HCT116 (cell line): ENCODE results near the gene IRF8. TPM values are rescaled to one million over a fixed set of nuclear protein-coding genes. Genes with fewer than 3 reads are reported as not detected.

Experiments
- ATAC-seq: fragments of 200-7000 bp; cut with Tn5 transposase; 2 replicates; pipeline ENCODE4 v1.9.1; 2020; ENCODE audit warnings: mild to moderate bottlenecking, moderate library complexity
- BruUV-seq: library from RNA; stranded (reverse); fragments of 400-500 nt; replicated peaks from 2 replicates; lab custom pipeline; 2021; lab: Mats Ljungman, UMichigan
- CTCF ChIA-PET: fragments of 300-600 bp; sonication (Branson Sonifier 250); formaldehyde crosslinking; loops from one replicate; lab custom pipeline; 2021; ENCODE audit warnings: antibody characterized with exemption; lab: Charles Lee
- POLR2A ChIA-PET: fragments of 300-600, 350-600 bp; sonication (Branson Sonifier 250); formaldehyde crosslinking; loops from one replicate; lab custom pipeline; 2021; ENCODE audit warnings: antibody characterized with exemption; lab: Charles Lee
- RAD21 ChIA-PET, 2 experiments: fragments of 300-600 bp; sonication (Branson Sonifier 250); formaldehyde crosslinking; loops; one replicate each; lab custom pipeline; 2023; ENCODE audit warnings: low total read pairs in 2 of 2; ENCODE audit not compliant: uncharacterized antibody in 2 of 2, unreplicated experiment in 2 of 2, low non-redundant PET in 1 of 2; lab: Charles Lee
- DNase-seq: peaks from one replicate; pipeline ENCODE4 v3.0.0-alpha.2; 2010; ENCODE audit warnings: low read depth, low spot score
- H2AFZ ChIP-seq: fragments of 200-600 bp; shearing (Covaris generic), sonication (generic); 2 replicates; pipeline ENCODE4 v1.6.1; 2017; ENCODE audit warnings: low read depth, mixed run types, mixed read lengths, antibody characterized with exemption, low read length; ENCODE audit not compliant: poor library complexity, severe bottlenecking
- H3K27ac ChIP-seq: 2 replicates; pipeline ENCODE4 v1.5.1; 2012; ENCODE audit warnings: low read depth, low read length
- H3K27me3 ChIP-seq: fragments of 200-600 bp; sonication (generic); 2 replicates; pipeline ENCODE4 v1.6.1; 2016; ENCODE audit warnings: mixed run types, low read length, mixed read lengths; ENCODE audit not compliant: insufficient read depth
- H3K36me3 ChIP-seq, 2 experiments: fragments of 200-500 bp in 1 of 2; fragments of 200-600 bp in 1 of 2; sonication (Bioruptor generic) in 1 of 2; sonication (generic) in 1 of 2; 2 replicates each; pipeline versions ENCODE4 v1.5.1 to v1.6.1; 2014 to 2016; ENCODE audit warnings: low read length in 2 of 2, inconsistent platforms in 1 of 2, mixed read lengths in 1 of 2, mixed run types in 1 of 2; ENCODE audit not compliant: insufficient read depth in 2 of 2, control insufficient read depth in 1 of 2
- H3K4me1 ChIP-seq, 2 experiments: fragments of 200-600 bp in 1 of 2; sonication (generic) in 1 of 2; 2 replicates each; pipeline versions ENCODE4 v1.5.1 to v1.6.1; 2012 to 2017; ENCODE audit warnings: low read length in 2 of 2, inconsistent platforms in 1 of 2, mild to moderate bottlenecking in 1 of 2, mixed read lengths in 1 of 2, mixed run types in 1 of 2, moderate library complexity in 1 of 2; ENCODE audit not compliant: insufficient read depth in 2 of 2, control insufficient read depth in 1 of 2
- H3K4me2 ChIP-seq: fragments of 200-600 bp; sonication (generic); 2 replicates; pipeline ENCODE4 v1.6.1; 2017; ENCODE audit warnings: mixed run types, low read length, mixed read lengths
- H3K4me3 ChIP-seq, 2 experiments: fragments of 200-600 bp in 1 of 2; sonication (generic) in 1 of 2; replicated peaks in 1 of 2; 2 replicates each; pipeline ENCODE4 v1.5.1; 2011 to 2016; ENCODE audit warnings: low read length in 2 of 2, control low read depth in 1 of 2, low read depth in 1 of 2, mild to moderate bottlenecking in 1 of 2, mixed read lengths in 1 of 2, mixed run types in 1 of 2
- H3K79me2 ChIP-seq: fragments of 200-600 bp; sonication (generic); 2 replicates; pipeline ENCODE4 v1.6.1; 2017; ENCODE audit warnings: mild to moderate bottlenecking, mixed run types, low read length, moderate library complexity, mixed read lengths; ENCODE audit not compliant: insufficient read depth
- H3K9ac ChIP-seq: fragments of 200-600 bp; sonication (generic); 2 replicates; pipeline ENCODE4 v1.6.1; 2016; ENCODE audit warnings: low read length, mixed read lengths
- H3K9me2 ChIP-seq: fragments of 200-600 bp; sonication (generic), shearing (Covaris generic); 2 replicates; pipeline ENCODE4 v1.6.1; 2017; ENCODE audit warnings: mixed run types, mild to moderate bottlenecking, moderate library complexity; ENCODE audit not compliant: insufficient read depth
- H3K9me3 ChIP-seq, 2 experiments: fragments of 200-500 bp in 1 of 2; fragments of 200-600 bp in 1 of 2; sonication (Bioruptor generic) in 1 of 2; sonication (generic) in 1 of 2; 2 replicates each; pipeline ENCODE4 v1.6.1; 2014 to 2017; ENCODE audit warnings: low read length in 2 of 2, mixed read lengths in 2 of 2, inconsistent platforms in 1 of 2, low read depth in 1 of 2, mild to moderate bottlenecking in 1 of 2, mixed run types in 1 of 2, moderate library complexity in 1 of 2; ENCODE audit not compliant: control insufficient read depth in 1 of 2, insufficient read depth in 1 of 2
- H4K20me1 ChIP-seq: fragments of 200-600 bp; sonication (generic), shearing (Covaris generic); 2 replicates; pipeline ENCODE4 v1.6.1; 2017; ENCODE audit warnings: mixed run types, mild to moderate bottlenecking, moderate library complexity; ENCODE audit not compliant: insufficient read depth
- CEBPB ChIP-seq: IDR thresholded peaks from 2 replicates; pipeline ENCODE4 v1.6.1; 2012; ENCODE audit warnings: low read depth
- CTCF ChIP-seq, 3 experiments: fragments of 200-600 bp in 1 of 3; sonication (generic) in 1 of 3; IDR thresholded peaks in 2 of 3; conservative IDR thresholded peaks in 1 of 3; 2 replicates each; pipeline ENCODE4 v1.5.1; 2012 to 2017; ENCODE audit warnings: low read depth in 2 of 3, low read length in 2 of 3, antibody characterized with exemption in 1 of 3, borderline replicate concordance in 1 of 3, control low read depth in 1 of 3, mild to moderate bottlenecking in 1 of 3, mixed read lengths in 1 of 3, mixed run types in 1 of 3, moderate library complexity in 1 of 3; ENCODE audit not compliant: insufficient read depth in 1 of 3
- ELF1 ChIP-seq: IDR thresholded peaks from 2 replicates; pipeline ENCODE4 v1.6.1; 2012; ENCODE audit warnings: low read depth, borderline replicate concordance
- EZH2 ChIP-seq: fragments of 200-600 bp; sonication (generic); IDR thresholded peaks from 2 replicates; pipeline ENCODE4 v1.6.1; 2017; ENCODE audit warnings: antibody characterized with exemption, mixed run types
- EZH2phosphoT487 ChIP-seq: fragments of 200-600 bp; IDR thresholded peaks from 2 replicates; pipeline ENCODE4 v1.6.1; 2018; ENCODE audit warnings: antibody characterized with exemption, borderline replicate concordance
- FOSL1 ChIP-seq: IDR thresholded peaks from 2 replicates; pipeline ENCODE4 v1.6.1; 2012; ENCODE audit warnings: low read depth
- JUND ChIP-seq: IDR thresholded peaks from 2 replicates; pipeline ENCODE4 v1.6.1; 2012
- MAX ChIP-seq: IDR thresholded peaks from 2 replicates; pipeline ENCODE4 v1.6.1; 2012
- POLR2AphosphoS5 ChIP-seq: IDR thresholded peaks from 2 replicates; pipeline ENCODE4 v1.6.1; 2011; ENCODE audit warnings: mild to moderate bottlenecking, low read depth, low read length, moderate library complexity
- RAD21 ChIP-seq: IDR thresholded peaks from 2 replicates; pipeline ENCODE4 v1.6.1; 2012; ENCODE audit warnings: low read depth, mild to moderate bottlenecking
- REST ChIP-seq: IDR thresholded peaks from 2 replicates; pipeline ENCODE4 v1.6.1; 2012; ENCODE audit warnings: low read depth
- SIN3A ChIP-seq: IDR thresholded peaks from 2 replicates; pipeline ENCODE4 v1.6.1; 2012; ENCODE audit warnings: low read depth
- SRF ChIP-seq: IDR thresholded peaks from 2 replicates; pipeline ENCODE4 v1.6.1; 2012; ENCODE audit warnings: low read depth
- TCF7L2 ChIP-seq: IDR thresholded peaks from 2 replicates; pipeline ENCODE4 v1.7.0; 2011; ENCODE audit warnings: borderline replicate concordance, inconsistent platforms; ENCODE audit not compliant: insufficient read depth, insufficient read length; ENCODE audit errors: extremely low read depth
- YY1 ChIP-seq: IDR thresholded peaks from 2 replicates; pipeline ENCODE4 v1.6.1; 2011; ENCODE audit warnings: low read length, low read depth, moderate library complexity, mild to moderate bottlenecking; ENCODE audit not compliant: insufficient replicate concordance; ENCODE audit errors: extremely low read depth
- ZBTB33 ChIP-seq: IDR thresholded peaks from 2 replicates; pipeline ENCODE4 v1.6.1; 2011; ENCODE audit warnings: mild to moderate bottlenecking, low read length, moderate library complexity; ENCODE audit not compliant: insufficient replicate concordance; ENCODE audit errors: extremely low read depth
- ZFX ChIP-seq: fragments of 450-650 bp; IDR thresholded peaks from 2 replicates; pipeline ENCODE4 v1.6.1; 2017
- ZNF274 ChIP-seq: fragments of 200-500 bp; sonication (Bioruptor generic); IDR thresholded peaks from 2 replicates; pipeline ENCODE4 v1.6.1; 2014; ENCODE audit warnings: mild to moderate bottlenecking, low read depth, low read length, inconsistent platforms
- intact Hi-C: fragments of 100-400 bp; cut with micrococcal nuclease; formaldehyde crosslinking; loops from 2 replicates; pipeline ENCODE4 v1.10.0; 2022
- total RNA-seq: library from RNA; stranded (reverse); gene quantifications from one replicate; pipeline ENCODE4 v1.2.1, GENCODE V29; 2021; ENCODE audit not compliant: unreplicated experiment

IRF8 gene
- total RNA-seq, 1 experiment from 2014 or later = 0.61 TPM

GRCh38 chr16:85903559-85903958, 4.6 kb downstream of the IRF8 start:
- no peaks in the 10 kb centered on the region for H4K20me1 ChIP-seq
- POLR2A ChIA-PET = no interaction called here
- no peak overlapping the region for H3K9ac ChIP-seq
- no peaks in the 10 kb centered on the region for H3K4me1 ChIP-seq
- H3K9me3 ChIP-seq = 0 out of 4 replicates have a peak, but pooled peaks cover 0 to 5% of the 10 kb centered on the region in 2 experiments
- no peak overlapping the region for H3K4me2 ChIP-seq
- no peak overlapping the region for H3K4me3 ChIP-seq
- TF ChIP-seq SRF (no peak), POLR2AphosphoS5 (no peak), JUND (no peak), EZH2phosphoT487 (no peak), MAX (no peak), TCF7L2 (no peak), ZBTB33 (no peak), CEBPB (no peak), YY1 (no peak), EZH2 (no peak), FOSL1 (no peak), ELF1 (no peak), REST (no peak), RAD21 (no peak), ZFX (no peak), ZNF274 (no peak), SIN3A (no peak), CTCF (IDR thresholded peaks at IDR 0.05 in 2 of 3, conservative IDR thresholded peaks at IDR 0.05 in 1 of 3; ENCODE audit: borderline replicate concordance in 1 of 3, insufficient read depth in 1 of 3, low read depth in 2 of 3, low read length in 2 of 3) (no peak)
- TF ChIP-seq, all 23 proteins: peak for 0
- no peaks in the 10 kb centered on the region for H3K9me2 ChIP-seq
- ATAC-seq (no peak), DNase-seq (no peak)
- H3K27me3 ChIP-seq = peaks cover 21% of the 10 kb centered on the region; the same call in 1 of the 2 replicates
- RAD21 ChIA-PET = no interaction called here
- H3K36me3 ChIP-seq = no peaks in the 10 kb centered on the region
- CTCF ChIA-PET = interaction anchor here (1.5 kb wide), 1 partner anchor 82 kb away, joined by 5 read pairs; no protein-coding TSS in a partner anchor
- H2AFZ ChIP-seq = no peak overlapping the region
- H3K27ac ChIP-seq = no peak overlapping the region
- BruUV-seq = no TSS peak
- intact Hi-C loops = loop anchor here (10.0 kb wide), 1 partner anchor 61 kb away; no protein-coding TSS in a partner anchor
- no peaks in the 10 kb centered on the region for H3K79me2 ChIP-seq
